ENCODE data around the gene AGMAT.

AGMAT gene, protein sequence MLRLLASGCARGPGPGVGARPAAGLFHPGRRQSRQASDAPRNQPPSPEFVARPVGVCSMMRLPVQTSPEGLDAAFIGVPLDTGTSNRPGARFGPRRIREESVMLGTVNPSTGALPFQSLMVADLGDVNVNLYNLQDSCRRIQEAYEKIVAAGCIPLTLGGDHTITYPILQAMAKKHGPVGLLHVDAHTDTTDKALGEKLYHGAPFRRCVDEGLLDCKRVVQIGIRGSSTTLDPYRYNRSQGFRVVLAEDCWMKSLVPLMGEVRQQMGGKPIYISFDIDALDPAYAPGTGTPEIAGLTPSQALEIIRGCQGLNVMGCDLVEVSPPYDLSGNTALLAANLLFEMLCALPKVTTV

GRCh38 chr1:15584489-15585363 lies at the start of gene AGMAT:
AGMAT (minus strand) TSS chr1:15585051; CDS start chr1:15584967, 84 bp downstream.
- DNase-seq (ENCODE audit: low read depth, low spot score) = peak; percentile 87

- no peak for DNase-seq (ENCODE audit: low read depth, low spot score)
Observed at GRCh38 chr1:15633756-15634420, 49.0 kb upstream of the AGMAT start.

DNA sequence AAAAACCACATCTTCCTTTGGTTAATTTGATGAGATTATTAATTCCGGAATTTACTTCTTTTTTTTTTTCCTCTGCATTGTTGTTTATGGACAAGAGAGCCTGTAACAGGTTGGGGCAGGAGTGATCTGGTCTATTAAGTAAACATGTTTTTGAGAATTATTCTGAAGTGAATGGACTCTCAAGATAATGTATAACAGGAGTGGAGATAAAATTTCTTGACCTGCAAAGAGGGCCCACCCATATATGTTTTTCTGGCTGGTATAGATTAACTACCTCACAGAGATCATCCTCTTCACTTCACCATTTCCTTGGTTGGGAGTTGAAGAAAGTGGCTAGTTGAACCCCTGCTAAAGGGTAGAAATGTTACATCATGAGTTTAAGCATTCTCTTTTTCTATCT lies 43.2 kb upstream of the AGMAT start:
- no peak for DNase-seq (ENCODE audit: low read depth, low spot score)

DNA sequence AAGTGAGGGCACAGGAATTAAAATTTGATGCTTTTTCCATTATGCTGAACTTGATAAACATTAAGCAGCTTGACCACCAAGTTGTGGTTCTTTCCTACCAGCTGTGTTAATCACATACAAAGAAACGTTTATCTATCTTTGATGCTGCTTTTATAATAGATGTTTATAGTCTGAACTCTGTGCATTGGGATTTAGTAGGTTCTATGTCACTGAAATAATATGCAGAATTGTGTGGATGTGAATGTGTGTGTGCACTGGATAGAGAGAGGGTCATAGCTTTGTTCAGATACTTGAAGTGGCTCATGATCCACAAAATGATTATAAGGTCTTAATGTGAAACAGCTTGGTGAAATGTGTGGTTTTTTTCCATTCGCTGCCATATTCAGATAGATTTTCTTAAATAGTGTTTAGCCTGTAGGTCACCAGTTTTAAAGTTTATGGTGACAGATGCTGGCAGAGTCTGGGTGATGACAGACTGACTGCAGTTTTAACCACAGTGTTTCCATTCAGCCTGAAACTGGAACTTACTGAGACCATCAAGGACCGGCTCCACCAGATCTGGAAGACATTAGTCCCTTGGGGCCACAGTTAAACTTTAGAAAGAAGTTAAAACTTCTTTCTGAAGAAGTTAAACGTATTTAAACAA lies 42.6 kb upstream of the AGMAT start:
- no peak for DNase-seq (ENCODE audit: low read depth, low spot score)

GRCh38 chr1:15626269-15626950 lies 41.6 kb upstream of the AGMAT start:
- no peak for DNase-seq (ENCODE audit: low read depth, low spot score)

DNA sequence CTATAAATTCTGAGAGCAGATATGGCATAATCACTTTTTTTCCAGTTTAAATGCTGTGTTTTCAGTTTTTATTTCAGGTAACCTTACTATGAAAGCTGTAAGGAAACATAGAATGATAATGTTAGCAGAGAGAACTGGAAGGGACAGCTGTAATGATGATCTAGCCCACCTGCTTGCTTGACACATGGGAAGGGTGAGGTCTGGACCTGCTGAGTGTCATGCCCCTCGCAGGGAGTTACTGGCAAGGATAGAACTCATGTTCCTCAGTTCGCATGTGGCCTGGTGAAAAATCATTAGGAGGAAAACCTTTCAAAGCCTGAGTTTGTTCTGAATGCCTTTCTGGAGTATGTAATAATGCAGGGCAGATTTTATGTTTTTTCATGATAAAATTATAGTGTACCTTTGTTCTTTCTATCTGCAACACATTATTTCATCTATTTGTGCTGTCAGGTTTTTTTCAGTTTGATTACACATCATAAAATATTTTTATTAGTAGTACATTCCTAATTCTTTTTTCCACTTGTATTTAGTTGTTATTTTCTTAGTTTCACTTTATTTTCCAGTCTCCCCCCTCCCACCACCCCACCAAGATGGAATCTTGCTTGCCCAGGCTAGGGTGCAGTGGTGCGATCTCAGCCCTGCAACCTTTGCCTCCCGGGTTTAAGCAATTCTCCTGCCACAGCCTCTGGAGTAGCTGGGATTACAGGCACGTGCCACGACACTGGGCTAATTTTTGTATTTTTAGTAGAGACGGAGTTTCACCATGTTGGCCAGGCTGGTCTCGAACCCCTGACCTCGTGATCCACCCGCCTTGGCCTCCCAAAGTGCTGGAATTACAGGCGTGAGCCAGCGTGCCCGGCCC lies 40.4 kb upstream of the AGMAT start:
- no peak for DNase-seq (ENCODE audit: low read depth, low spot score)

DNA sequence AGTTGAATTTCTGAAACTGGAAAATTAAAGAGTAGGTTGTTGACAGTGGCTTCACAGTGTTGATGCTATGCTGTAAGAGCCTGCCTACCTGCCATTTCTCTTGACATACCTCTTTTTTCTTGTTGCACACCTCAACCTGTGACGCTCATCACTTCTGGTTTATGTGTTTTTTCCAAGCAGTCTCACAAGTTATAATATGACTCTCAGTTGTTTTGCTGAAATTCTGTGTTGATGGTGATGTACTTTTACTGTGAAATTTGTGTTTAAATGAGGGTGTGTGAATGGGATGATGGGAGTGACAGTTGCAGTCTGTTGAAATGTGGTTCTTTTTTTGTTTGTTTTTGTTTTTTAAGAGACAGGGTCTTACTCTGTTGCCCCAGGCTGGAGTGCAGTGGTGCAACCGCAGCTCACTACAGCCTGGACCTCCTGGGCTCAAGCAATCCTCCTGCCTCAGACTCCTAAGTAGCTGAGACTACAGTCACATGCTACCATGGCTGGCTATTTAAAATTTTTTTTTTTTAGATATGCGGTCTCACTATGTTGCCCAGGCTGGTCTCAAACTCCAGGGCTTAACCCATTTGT lies 39.4 kb upstream of the AGMAT start:
- DNase-seq (ENCODE audit: low read depth, low spot score) = no peak

DNA sequence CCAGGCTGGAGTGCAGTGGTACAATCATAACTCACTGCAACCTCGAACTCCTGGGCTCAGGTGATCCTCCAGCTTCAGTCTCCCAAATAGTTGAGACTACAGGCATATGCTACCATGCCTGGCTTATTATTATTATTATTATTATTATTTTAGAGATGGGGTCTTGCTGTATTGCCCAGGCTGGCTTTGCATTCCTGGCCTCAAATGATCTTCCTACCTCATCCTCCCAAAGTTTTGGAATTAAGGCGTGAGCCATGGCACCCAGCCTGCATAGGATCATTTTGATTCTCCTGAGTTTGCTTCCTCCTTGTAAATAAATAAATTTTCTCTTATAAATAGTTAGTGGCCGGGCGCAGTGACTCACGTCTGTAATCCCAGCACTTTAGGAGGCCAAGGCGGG lies 38.6 kb upstream of the AGMAT start:
- no peak for DNase-seq (ENCODE audit: low read depth, low spot score)

DNA sequence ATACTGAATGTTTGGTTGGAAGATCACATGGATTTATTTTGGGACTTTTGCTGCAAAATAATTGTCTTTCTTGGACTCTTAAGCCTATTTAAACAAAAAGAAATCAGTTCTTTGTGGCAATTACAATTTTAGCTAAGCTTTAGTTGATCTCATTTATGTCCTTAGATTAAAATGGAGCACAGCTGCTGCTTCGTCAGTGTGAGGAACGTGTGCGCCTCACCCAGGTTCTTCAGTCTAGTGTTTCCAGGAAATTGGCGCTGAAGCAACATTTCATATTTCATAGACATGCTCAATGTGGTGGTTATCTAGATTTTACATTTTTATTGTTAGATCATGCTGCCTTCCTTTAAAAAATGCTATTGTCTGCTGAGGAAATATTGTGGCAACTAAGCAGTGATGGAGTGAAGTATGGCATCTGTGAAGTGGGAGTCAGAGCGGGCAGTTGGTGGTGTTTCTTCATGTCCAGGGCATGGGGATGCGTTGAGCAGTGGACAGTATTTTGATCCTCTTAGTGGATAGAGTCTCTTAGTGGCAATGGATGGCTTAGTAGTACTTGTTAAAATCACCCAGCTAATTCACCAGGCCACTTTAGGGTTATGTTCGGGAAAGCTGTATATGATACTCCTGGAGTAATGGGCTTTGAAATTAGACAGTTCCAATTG lies 38.0 kb upstream of the AGMAT start:
- no peak for DNase-seq (ENCODE audit: low read depth, low spot score)

- no peak for DNase-seq (ENCODE audit: low read depth, low spot score)
Observed at GRCh38 chr1:15621975-15622374, 37.1 kb upstream of the AGMAT start.

- DNase-seq (ENCODE audit: low read depth, low spot score) = no peak
Observed at GRCh38 chr1:15620902-15621682, 36.2 kb upstream of the AGMAT start.

- peak; percentile 32 for DNase-seq (ENCODE audit: low read depth, low spot score)
Observed at GRCh38 chr1:15620155-15620545, 35.3 kb upstream of the AGMAT start.

DNA sequence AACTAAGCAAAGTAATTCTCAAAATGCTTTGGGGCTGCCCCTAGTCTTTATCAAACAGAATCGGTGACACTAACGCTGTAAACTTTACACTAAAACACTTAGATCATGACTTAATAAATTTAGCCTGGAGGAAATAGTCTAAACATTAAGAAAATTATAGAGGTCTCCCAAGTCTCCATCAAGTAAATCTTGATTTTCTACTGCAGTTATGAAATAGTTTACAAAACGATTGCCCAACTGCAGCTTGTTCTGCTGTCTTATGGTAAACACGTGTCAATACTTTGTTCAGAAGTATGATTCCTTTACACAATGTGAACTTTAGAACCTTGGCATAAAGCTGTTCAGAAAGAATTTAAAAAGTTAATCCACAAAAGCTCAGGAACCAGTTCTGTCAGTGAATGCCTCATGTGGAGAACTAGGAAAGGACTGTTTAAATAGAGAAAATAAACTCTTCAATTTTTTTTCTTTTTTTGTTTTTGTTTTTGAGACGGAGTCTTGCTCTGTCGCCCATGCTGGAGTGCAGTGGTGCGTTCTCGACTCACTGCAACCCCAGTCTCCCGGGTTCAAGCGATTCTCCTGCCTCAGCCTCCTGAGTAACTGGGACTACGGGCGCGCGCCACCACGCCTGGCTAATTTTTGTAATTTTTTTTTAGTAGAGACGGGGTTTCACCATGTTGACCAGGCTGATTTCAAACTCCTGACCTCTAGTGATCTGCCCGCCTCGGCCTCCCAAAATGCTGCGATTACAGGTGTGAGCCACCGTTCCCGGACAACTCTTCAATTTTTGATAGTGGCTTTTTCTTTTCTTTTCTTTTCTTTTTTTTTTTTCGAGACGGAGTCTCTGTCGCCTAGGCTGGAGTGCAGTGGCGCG lies 34.0 kb upstream of the AGMAT start:
- DNase-seq (ENCODE audit: low read depth, low spot score) = no peak

- peak; percentile 57 for DNase-seq (ENCODE audit: low read depth, low spot score)
Observed at GRCh38 chr1:15618077-15618654, 33.3 kb upstream of the AGMAT start.

- DNase-seq (ENCODE audit: low read depth, low spot score) = peak; percentile 95
Observed at GRCh38 chr1:15617173-15618076, 32.6 kb upstream of the AGMAT start, which contains the start of gene DDI2. DDI2 (plus strand) TSS chr1:15617458; CDS start chr1:15617671, 213 bp downstream.

All from ELF-1 (cell line).